Brain pericyte (primary cell): Measurements from ENCODE around the gene GPC6.
"Not testable (repeated sequence)": the region's sequence is repeated elsewhere in the genome, so short reads cannot be mapped to it uniquely, and the experiment has no call there.

ENCODE experiments used
- DNase-seq: peaks from one replicate; pipeline ENCODE4 v3.0.0-alpha.2; 2012; ENCODE audit warnings: low read depth, low spot score

Gene GPC6

GRCh38 chr13:93318534-93319254 lies 92.1 kb downstream of the GPC6 start:
- DNase-seq: no peak

GRCh38 chr13:93320942-93321341 lies 94.3 kb downstream of the GPC6 start:
- DNase-seq: no peak

- not testable (repeated sequence) for DNase-seq
These were observed 97.3 kb downstream of the GPC6 start for GRCh38 chr13:93323880-93324279.

- no peak for DNase-seq
These were observed 99.0 kb downstream of the GPC6 start for GRCh38 chr13:93325303-93326233.

GRCh38 chr13:93326234-93326811 lies 99.7 kb downstream of the GPC6 start:
- DNase-seq: no peak

- no peak for DNase-seq
These were observed 102.3 kb downstream of the GPC6 start for GRCh38 chr13:93328943-93329342.

GRCh38 chr13:93336728-93337127 lies 110.1 kb downstream of the GPC6 start:
- no peak for DNase-seq

GRCh38 chr13:93338030-93338429 lies 111.4 kb downstream of the GPC6 start:
- DNase-seq: no peak

- DNase-seq: no peak
These were observed 112.3 kb downstream of the GPC6 start for GRCh38 chr13:93338906-93339305.

GRCh38 chr13:93339550-93339949 lies 112.9 kb downstream of the GPC6 start:
- DNase-seq: no peak

- DNase-seq: no peak
These were observed 114.9 kb downstream of the GPC6 start for GRCh38 chr13:93341517-93341916.

GRCh38 chr13:93343097-93343496 lies 116.5 kb downstream of the GPC6 start:
- no peak for DNase-seq

- no peak for DNase-seq
These were observed 117.6 kb downstream of the GPC6 start for GRCh38 chr13:93344048-93344705.

GRCh38 chr13:93345024-93345423 lies 118.4 kb downstream of the GPC6 start:
- no peak for DNase-seq

GRCh38 chr13:93345770-93346169 lies 119.2 kb downstream of the GPC6 start:
- DNase-seq: no peak

GRCh38 chr13:93352616-93353015 lies 126.0 kb downstream of the GPC6 start:
- no peak for DNase-seq

- no peak for DNase-seq
These were observed 128.5 kb downstream of the GPC6 start for GRCh38 chr13:93355094-93355493.

GRCh38 chr13:93356469-93356868 lies 129.9 kb downstream of the GPC6 start:
- DNase-seq: no peak

- no peak for DNase-seq
These were observed 133.4 kb downstream of the GPC6 start for GRCh38 chr13:93360021-93360420.

GRCh38 chr13:93361703-93362102 lies 135.1 kb downstream of the GPC6 start:
- DNase-seq: no peak

- no peak for DNase-seq
These were observed 137.6 kb downstream of the GPC6 start for GRCh38 chr13:93364166-93364565.

- DNase-seq: no peak
These were observed 141.7 kb downstream of the GPC6 start for GRCh38 chr13:93368296-93368695.
